Measurements from ENCODE around the gene ALKBH1. TPM values are rescaled to one million over a fixed set of nuclear protein-coding genes. Genes with fewer than 3 reads are reported as not detected.

Gene ALKBH1
- total and polyA plus RNA-seq, 8 donors, result 5.7 to 21.6 (median 10.2) TPM; not detected in 1

DNA sequence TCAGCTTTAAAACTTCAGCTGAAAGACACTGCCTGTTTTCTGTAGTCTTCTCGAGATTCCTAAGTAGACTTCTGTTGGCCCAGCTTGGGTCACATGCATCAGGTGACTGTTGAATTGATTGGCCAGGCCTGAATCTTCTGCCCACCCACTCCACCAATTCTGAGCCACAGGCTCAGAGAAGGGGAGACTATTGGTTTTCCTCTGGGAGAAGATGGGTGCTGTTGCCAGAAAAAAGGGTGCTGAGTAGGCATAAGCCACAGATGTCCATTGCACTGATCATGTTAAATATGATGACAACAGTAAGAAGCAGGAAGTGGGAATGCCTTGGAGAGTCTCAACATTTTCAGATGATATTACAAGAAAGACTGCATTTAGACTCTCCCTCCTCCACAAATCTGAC lies 84.6 kb downstream of the ALKBH1 start:
- no peak for DNase-seq
- TF ChIP-seq, protein P1, sequence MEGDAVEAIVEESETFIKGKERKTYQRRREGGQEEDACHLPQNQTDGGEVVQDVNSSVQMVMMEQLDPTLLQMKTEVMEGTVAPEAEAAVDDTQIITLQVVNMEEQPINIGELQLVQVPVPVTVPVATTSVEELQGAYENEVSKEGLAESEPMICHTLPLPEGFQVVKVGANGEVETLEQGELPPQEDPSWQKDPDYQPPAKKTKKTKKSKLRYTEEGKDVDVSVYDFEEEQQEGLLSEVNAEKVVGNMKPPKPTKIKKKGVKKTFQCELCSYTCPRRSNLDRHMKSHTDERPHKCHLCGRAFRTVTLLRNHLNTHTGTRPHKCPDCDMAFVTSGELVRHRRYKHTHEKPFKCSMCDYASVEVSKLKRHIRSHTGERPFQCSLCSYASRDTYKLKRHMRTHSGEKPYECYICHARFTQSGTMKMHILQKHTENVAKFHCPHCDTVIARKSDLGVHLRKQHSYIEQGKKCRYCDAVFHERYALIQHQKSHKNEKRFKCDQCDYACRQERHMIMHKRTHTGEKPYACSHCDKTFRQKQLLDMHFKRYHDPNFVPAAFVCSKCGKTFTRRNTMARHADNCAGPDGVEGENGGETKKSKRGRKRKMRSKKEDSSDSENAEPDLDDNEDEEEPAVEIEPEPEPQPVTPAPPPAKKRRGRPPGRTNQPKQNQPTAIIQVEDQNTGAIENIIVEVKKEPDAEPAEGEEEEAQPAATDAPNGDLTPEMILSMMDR (IDR thresholded peaks at IDR 0.05), result no peak
- TF ChIP-seq POLR2A (IDR thresholded peaks at IDR 0.05) (no peak), EP300 (IDR thresholded peaks at IDR 0.05) (no peak), POLR2AphosphoS5 (IDR thresholded peaks at IDR 0.05) (no peak)
- peaks cover 3 to 9% (median 5%) of the 10 kb centered on the region in 4 donors for H3K4me1 ChIP-seq
- 67 to 81% (median 75%) methylated on average over 1 of the region's 1 CpG for WGBS, 5 donors
- no peaks in the 10 kb centered on the region for H3K9me3 ChIP-seq
- H3K27ac ChIP-seq, result peak overlapping the region; percentile 52 to 85 (median 65)
- H3K27me3 ChIP-seq, result no peaks in the 10 kb centered on the region
- no peak overlapping the region for H3K4me3 ChIP-seq
- intact Hi-C loops (cut with DNase I; ENCODE audit: low total_unique reads), result no loop called here
- H3K36me3 ChIP-seq, result no peaks in the 10 kb centered on the region

Small RNA genes lying within 50 kb of the gene (small RNA-seq; reads per million reads assigned to genes)
- 0 reads per million in 4 donors for gene COX6CP11

Other genes with a start within 250 kb of the ALKBH1 start
- gene AHSA1, start 249.9 kb downstream of the ALKBH1 start, total RNA-seq, result 100 to 1,000 TPM in 1 of 5 donors, 10 to 100 TPM in 4; 47.2 to 109 (median 76.4) TPM
- gene AHSA1, start 249.9 kb downstream of the ALKBH1 start, polyA plus RNA-seq, result 10 to 100 TPM; 73.7 to 95.3 (median 78.5) TPM
- gene ISM2, start 209.2 kb downstream of the ALKBH1 start, total RNA-seq, result under 1 TPM in 1 of 5 donors, not detected in 4; 0.37 TPM
- gene ISM2, start 209.2 kb downstream of the ALKBH1 start, polyA plus RNA-seq, result under 1 TPM in 1 of 3 donors, not detected in 2; 0.23 TPM
- 10 to 100 TPM in 4 of 5 donors, 1 to 10 TPM in 1; 9.3 to 97.5 (median 30.3) TPM for gene SPTLC2, start 91.4 kb downstream of the ALKBH1 start, total RNA-seq
- 1 to 10 TPM; 3.4 to 7.6 (median 4.9) TPM for gene SPTLC2, start 91.4 kb downstream of the ALKBH1 start, polyA plus RNA-seq
- 100 to 1,000 TPM in 4 of 5 donors, 10 to 100 TPM in 1; 36.8 to 450 (median 217) TPM for gene SLIRP, start 80 bp upstream of the ALKBH1 start, total RNA-seq
- gene SLIRP, start 80 bp upstream of the ALKBH1 start, polyA plus RNA-seq, result 100 to 1,000 TPM; 391 to 419 (median 417) TPM
- gene SNW1, start 53.1 kb upstream of the ALKBH1 start, total RNA-seq, result 100 to 1,000 TPM in 1 of 5 donors, 10 to 100 TPM in 3, 1 to 10 TPM in 1; 8.2 to 152 (median 49.8) TPM
- gene SNW1, start 53.1 kb upstream of the ALKBH1 start, polyA plus RNA-seq, result 10 to 100 TPM; 33.2 to 62.6 (median 33.3) TPM
- gene ADCK1, start 92.1 kb upstream of the ALKBH1 start, total RNA-seq, result 10 to 100 TPM in 2 of 5 donors, 1 to 10 TPM in 1, under 1 TPM in 2; 0.58 to 39.1 (median 8.4) TPM
- 1 to 10 TPM; 2.9 to 4.4 (median 3.5) TPM for gene ADCK1, start 92.1 kb upstream of the ALKBH1 start, polyA plus RNA-seq